Fibroblast of the aortic adventitia (primary cell): ENCODE data around the gene SPOUT1. TPM values are rescaled to one million over a fixed set of nuclear protein-coding genes. Genes with fewer than 3 reads are reported as not detected.

ENCODE experiments used
- DNase-seq: peaks from one replicate; pipeline ENCODE4 v3.0.0-alpha.2; 2010; ENCODE audit warnings: low read depth
- H3K4me3 ChIP-seq: 2 replicates; pipeline ENCODE4 v1.5.1; 2011; ENCODE audit warnings: low read depth, mild to moderate bottlenecking, control low read depth, low read length, moderate library complexity
- total RNA-seq: library from RNA; depleted of rRNA; stranded (reverse); fragments of >200 nt; gene quantifications from 2 replicates; pipeline ENCODE4 v1.2.3, GENCODE V29; 2012; ENCODE audit warnings: low replicate concordance
- TF ChIP-seq, protein P1 (sequence below): IDR thresholded peaks from 2 replicates; pipeline ENCODE4 v1.5.1; 2011; ENCODE audit warnings: mild to moderate bottlenecking, low read length, control low read depth, inconsistent platforms; ENCODE audit not compliant: insufficient read depth

Gene SPOUT1
- total RNA-seq, 1 donor, result 14.9 TPM

DNA sequence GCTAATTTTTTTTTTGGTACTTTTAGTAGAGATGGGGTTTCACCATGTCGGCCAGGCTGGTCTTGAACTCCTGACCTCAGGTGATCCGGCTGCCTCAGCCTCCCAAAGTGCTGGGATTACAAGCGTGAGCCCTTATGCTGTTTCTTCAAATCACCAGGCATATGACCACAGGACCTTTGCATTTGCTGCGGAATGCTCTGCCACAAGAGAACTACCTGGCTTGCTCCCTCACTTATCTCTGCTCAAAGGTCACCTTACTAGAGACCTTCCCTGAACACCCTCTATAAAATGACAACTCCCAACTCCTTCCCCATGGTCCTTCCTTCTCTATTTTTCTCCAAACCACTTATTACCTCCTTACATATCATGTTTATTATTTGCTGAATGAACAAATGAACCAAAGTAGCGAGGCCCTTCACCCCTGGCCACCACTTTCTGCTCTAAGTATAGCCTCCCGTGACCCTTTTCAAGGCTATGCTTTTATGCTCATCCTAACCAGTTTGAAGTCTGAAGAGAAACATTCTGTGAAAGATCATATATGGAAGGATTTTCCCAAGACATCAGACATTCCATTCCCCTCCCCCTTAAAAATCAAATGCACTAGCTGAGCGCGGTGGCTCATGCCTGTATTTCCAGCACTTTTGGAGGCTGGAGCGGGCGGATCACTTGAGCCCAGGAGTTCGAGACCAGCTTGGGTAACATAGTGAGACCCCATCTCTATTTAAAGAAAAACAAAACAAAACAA lies 59.1 kb downstream of the SPOUT1 start:
- peak overlapping the region; percentile 99 for H3K4me3 ChIP-seq
- TF ChIP-seq, protein P1, sequence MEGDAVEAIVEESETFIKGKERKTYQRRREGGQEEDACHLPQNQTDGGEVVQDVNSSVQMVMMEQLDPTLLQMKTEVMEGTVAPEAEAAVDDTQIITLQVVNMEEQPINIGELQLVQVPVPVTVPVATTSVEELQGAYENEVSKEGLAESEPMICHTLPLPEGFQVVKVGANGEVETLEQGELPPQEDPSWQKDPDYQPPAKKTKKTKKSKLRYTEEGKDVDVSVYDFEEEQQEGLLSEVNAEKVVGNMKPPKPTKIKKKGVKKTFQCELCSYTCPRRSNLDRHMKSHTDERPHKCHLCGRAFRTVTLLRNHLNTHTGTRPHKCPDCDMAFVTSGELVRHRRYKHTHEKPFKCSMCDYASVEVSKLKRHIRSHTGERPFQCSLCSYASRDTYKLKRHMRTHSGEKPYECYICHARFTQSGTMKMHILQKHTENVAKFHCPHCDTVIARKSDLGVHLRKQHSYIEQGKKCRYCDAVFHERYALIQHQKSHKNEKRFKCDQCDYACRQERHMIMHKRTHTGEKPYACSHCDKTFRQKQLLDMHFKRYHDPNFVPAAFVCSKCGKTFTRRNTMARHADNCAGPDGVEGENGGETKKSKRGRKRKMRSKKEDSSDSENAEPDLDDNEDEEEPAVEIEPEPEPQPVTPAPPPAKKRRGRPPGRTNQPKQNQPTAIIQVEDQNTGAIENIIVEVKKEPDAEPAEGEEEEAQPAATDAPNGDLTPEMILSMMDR, result no peak
- DNase-seq, result no peak

Other genes starting within 250 kb of the SPOUT1 start
- gene DYNC2I2, start 172.9 kb downstream of the SPOUT1 start, total RNA-seq, result 42.8 and 65.7 TPM in 2 replicates
- gene SET, start 140.6 kb downstream of the SPOUT1 start, total RNA-seq, result 313 and 1,883 TPM in 2 replicates
- gene PKN3, start 127.3 kb downstream of the SPOUT1 start, total RNA-seq, result 1.2 and 3.6 TPM in 2 replicates
- gene ZDHHC12, start 105.7 kb downstream of the SPOUT1 start, total RNA-seq, result 18.9 and 31.2 TPM in 2 replicates
- 24.3 and 76.3 TPM in 2 replicates for gene ZER1, start 57.9 kb downstream of the SPOUT1 start, total RNA-seq
- gene TBC1D13, start 42.5 kb downstream of the SPOUT1 start, total RNA-seq, result 21.0 and 24.2 TPM in 2 replicates
- 11.1 and 14.3 TPM in 2 replicates for gene ENDOG, start 11.3 kb downstream of the SPOUT1 start, total RNA-seq
- 5.3 and 6.8 TPM in 2 replicates for gene KYAT1, start 52.2 kb upstream of the SPOUT1 start, total RNA-seq
- 19.6 and 50.6 TPM in 2 replicates for gene LRRC8A, start 52.3 kb upstream of the SPOUT1 start, total RNA-seq
- 8.5 and 13.1 TPM in 2 replicates for gene PHYHD1, start 91.2 kb upstream of the SPOUT1 start, total RNA-seq
- gene DOLK, start 117.8 kb upstream of the SPOUT1 start, total RNA-seq, result 17.6 and 27.4 TPM in 2 replicates
- 37.0 and 69.1 TPM in 2 replicates for gene NUP188, start 117.9 kb upstream of the SPOUT1 start, total RNA-seq
- gene SH3GLB2, start 198.5 kb upstream of the SPOUT1 start, total RNA-seq, result 32.1 and 41.0 TPM in 2 replicates
- gene MIGA2, start 206.8 kb upstream of the SPOUT1 start, total RNA-seq, result 20.6 and 35.5 TPM in 2 replicates